GM23338 (cell line): Measurements from ENCODE around the gene SH2D3C. TPM values are rescaled to one million over a fixed set of nuclear protein-coding genes. Genes with fewer than 3 reads are reported as not detected.

Experiments
- ATAC-seq: fragments of 200-7000 bp; cut with Tn5 transposase; 3 replicates; pipeline ENCODE4 v1.9.1; 2020
- DNase-seq: peaks from one replicate; pipeline ENCODE4 v3.0.0-alpha.2; 2015; ENCODE audit warnings: low spot score
- H2AFZ ChIP-seq: fragments of 200-600 bp; sonication (generic); 2 replicates; pipeline ENCODE4 v1.8.0; 2016; ENCODE audit warnings: antibody characterized with exemption, mild to moderate bottlenecking, moderate library complexity
- H3F3A ChIP-seq: fragments of 200-600 bp; sonication (generic); replicated peaks from 2 replicates; pipeline ENCODE4 v1.8.0; 2017; ENCODE audit warnings: antibody characterized with exemption, mixed run types, low read depth
- H3K27ac ChIP-seq: fragments of 200-600 bp; sonication (generic); 2 replicates; pipeline ENCODE4 v1.6.1; 2016; ENCODE audit warnings: low read depth
- H3K27me3 ChIP-seq: fragments of 200-600 bp; sonication (generic); 2 replicates; pipeline ENCODE4 v1.8.0; 2016; ENCODE audit warnings: mild to moderate bottlenecking, mixed run types, moderate library complexity; ENCODE audit not compliant: insufficient read depth
- H3K36me3 ChIP-seq: fragments of 200-600 bp; sonication (generic); 2 replicates; pipeline ENCODE4 v1.8.0; 2016; ENCODE audit warnings: mild to moderate bottlenecking; ENCODE audit not compliant: insufficient read depth
- H3K4me1 ChIP-seq: fragments of 200-600 bp; sonication (generic); 2 replicates; pipeline ENCODE4 v1.8.0; 2016; ENCODE audit warnings: mild to moderate bottlenecking, moderate library complexity; ENCODE audit not compliant: insufficient read depth
- H3K4me2 ChIP-seq: fragments of 200-600 bp; sonication (generic); 2 replicates; pipeline ENCODE4 v1.7.1; 2017; ENCODE audit warnings: mixed run types
- H3K4me3 ChIP-seq: fragments of 200-600 bp; sonication (generic); 2 replicates; pipeline ENCODE4 v1.6.1; 2016; ENCODE audit warnings: mixed run types
- H3K79me2 ChIP-seq: fragments of 200-600 bp; sonication (generic); replicated peaks from 2 replicates; pipeline ENCODE4 v1.8.0; 2017; ENCODE audit warnings: mild to moderate bottlenecking; ENCODE audit not compliant: insufficient read depth
- H3K9me2 ChIP-seq: fragments of 200-600 bp; sonication (generic); 2 replicates; pipeline ENCODE4 v1.8.0; 2017; ENCODE audit not compliant: insufficient read depth
- H4K20me1 ChIP-seq: fragments of 200-600 bp; sonication (generic); replicated peaks from 2 replicates; pipeline ENCODE4 v1.8.0; 2017; ENCODE audit warnings: mild to moderate bottlenecking; ENCODE audit not compliant: insufficient read depth
- H3K27ac Mint-ChIP-seq: 2 replicates; pipeline ENCODE4 v1.8.0; 2020; ENCODE audit warnings: inconsistent platforms, mild to moderate bottlenecking, moderate library complexity, mixed read lengths
- H3K27me3 Mint-ChIP-seq: 3 replicates; pipeline ENCODE4 v1.8.0; 2022; ENCODE audit warnings: low read depth, mild to moderate bottlenecking, moderate library complexity, mixed read lengths, inconsistent platforms; ENCODE audit not compliant: insufficient read depth, poor library complexity
- H3K36me3 Mint-ChIP-seq: 3 replicates; pipeline ENCODE4 v1.8.0; 2021; ENCODE audit warnings: low read depth, mild to moderate bottlenecking, inconsistent platforms, moderate library complexity, mixed read lengths
- H3K4me1 Mint-ChIP-seq: 3 replicates; pipeline ENCODE4 v1.8.0; 2020; ENCODE audit warnings: mild to moderate bottlenecking, inconsistent platforms, mixed read lengths
- H3K4me3 Mint-ChIP-seq: 3 replicates; pipeline ENCODE4 v1.8.0; 2021; ENCODE audit warnings: moderate library complexity, mild to moderate bottlenecking, inconsistent platforms, mixed read lengths
- H3K9me3 Mint-ChIP-seq: 3 replicates; pipeline ENCODE4 v1.8.0; 2020; ENCODE audit warnings: moderate library complexity, mild to moderate bottlenecking, inconsistent platforms, mixed read lengths
- CREB1 ChIP-seq: fragments of 250-450 bp; sonication (Bioruptor Pico); IDR thresholded peaks from 2 replicates; pipeline ENCODE4 v1.5.0; 2020; ENCODE audit warnings: low read depth, mild to moderate bottlenecking, moderate library complexity
- EZH2 ChIP-seq: fragments of 200-600 bp; sonication (generic); IDR thresholded peaks from one replicate; pipeline ENCODE4 v1.8.0; 2017; ENCODE audit warnings: antibody characterized with exemption, mild to moderate bottlenecking, low read depth; ENCODE audit not compliant: unreplicated experiment
- EZH2phosphoT487 ChIP-seq: fragments of 200-600 bp; sonication (generic); IDR thresholded peaks from one replicate; pipeline ENCODE4 v1.8.1; 2018; ENCODE audit warnings: antibody characterized with exemption; ENCODE audit not compliant: unreplicated experiment
- JUNB ChIP-seq: IDR thresholded peaks from one replicate; pipeline ENCODE4 v1.6.1; 2016; ENCODE audit warnings: antibody characterized with exemption; ENCODE audit not compliant: unreplicated experiment
- NANOG ChIP-seq: IDR thresholded peaks from 2 replicates; pipeline ENCODE4 v1.6.1; 2016; ENCODE audit warnings: antibody characterized with exemption, borderline replicate concordance
- POLR2AphosphoS5 ChIP-seq: IDR thresholded peaks from 2 replicates; pipeline ENCODE4 v1.6.1; 2016; ENCODE audit warnings: antibody characterized with exemption, low read depth
- REST ChIP-seq: IDR thresholded peaks from one replicate; pipeline ENCODE4 v1.6.1; 2018; ENCODE audit warnings: antibody characterized with exemption; ENCODE audit not compliant: unreplicated experiment
- STAT1 ChIP-seq: IDR thresholded peaks from one replicate; pipeline ENCODE4 v1.6.1; 2016; ENCODE audit warnings: antibody characterized with exemption; ENCODE audit not compliant: unreplicated experiment
- ZNF114 ChIP-seq: fragments of 250-450 bp; sonication (Bioruptor Pico); IDR thresholded peaks from 2 replicates; pipeline ENCODE4 v1.5.0; 2020; ENCODE audit warnings: mild to moderate bottlenecking, moderate library complexity
- ZNF331 ChIP-seq: fragments of 250-450 bp; sonication (Bioruptor Pico); IDR thresholded peaks from 2 replicates; pipeline ENCODE4 v1.5.0; 2020; ENCODE audit warnings: low read depth, mild to moderate bottlenecking, moderate library complexity
- ZNF462 ChIP-seq: fragments of 250-450 bp; sonication (Bioruptor Pico); IDR thresholded peaks from 2 replicates; pipeline ENCODE4 v1.5.0; 2020; ENCODE audit warnings: mild to moderate bottlenecking, moderate library complexity
- polyA plus RNA-seq: library from polyadenylated mRNA; unstranded; fragments of >200 nt; fragmentation: Nextera tagmentation; extraction: Ambion mirVana; gene quantifications from 2 replicates; pipeline ENCODE4 v1.2.1, GENCODE V29; 2016
- total RNA-seq: library from RNA; depleted of rRNA; stranded (reverse); fragments of >200 nt; shearing (Covaris generic); gene quantifications from 2 replicates; pipeline ENCODE4 v1.2.3, GENCODE V29; 2014
- TF ChIP-seq, protein P1 (sequence below): IDR thresholded peaks from 2 replicates; pipeline ENCODE4 v1.6.1; 2016; ENCODE audit warnings: antibody characterized with exemption
- TF ChIP-seq, protein P2 (sequence below), 2 experiments: fragments of 200-600 bp in 1 of 2; sonication (generic) in 1 of 2; conservative IDR thresholded peaks; 2 replicates each; pipeline versions ENCODE4 v1.5.1 to v1.6.1; 2016 to 2017; ENCODE audit warnings: antibody characterized with exemption in 2 of 2, low read depth in 2 of 2, mild to moderate bottlenecking in 2 of 2, moderate library complexity in 1 of 2

Gene SH2D3C
- total and polyA plus RNA-seq, 2 experiments from 2014 or later: 4.2 to 4.5 TPM

GRCh38 chr9:127822108-127822507 is 43.6 kb upstream of the SH2D3C start:
- no peak for DNase-seq
- peaks cover 18% of the 10 kb centered on the region for H3K4me1 Mint-ChIP-seq
- H3K27me3 Mint-ChIP-seq: peaks cover 22% of the 10 kb centered on the region
- no peaks in the 10 kb centered on the region; the same call in 1 of the 2 replicates for H3K4me1 ChIP-seq
- H2AFZ ChIP-seq: no peak overlapping the region
- H3K27ac ChIP-seq: no peak overlapping the region
- ATAC-seq: no peak
- H3K9me2 ChIP-seq: no peaks in the 10 kb centered on the region
- no peak overlapping the region for H3K4me2 ChIP-seq
- no peak overlapping the region for H3K27ac Mint-ChIP-seq
- peaks cover 10% of the 10 kb centered on the region; the same call in 2 of the 3 replicates for H3K36me3 Mint-ChIP-seq
- no peak overlapping the region for H3K4me3 ChIP-seq
- TF ChIP-seq ZNF331 (CRISPR knock-in tag) (no peak), ZNF462 (no peak), ZNF114 (CRISPR knock-in tag) (no peak), STAT1 (no peak), EZH2 (no peak), JUNB (no peak), NANOG (no peak), CREB1 (no peak), POLR2AphosphoS5 (no peak), EZH2phosphoT487 (no peak), REST (no peak)
- TF ChIP-seq, protein P1, sequence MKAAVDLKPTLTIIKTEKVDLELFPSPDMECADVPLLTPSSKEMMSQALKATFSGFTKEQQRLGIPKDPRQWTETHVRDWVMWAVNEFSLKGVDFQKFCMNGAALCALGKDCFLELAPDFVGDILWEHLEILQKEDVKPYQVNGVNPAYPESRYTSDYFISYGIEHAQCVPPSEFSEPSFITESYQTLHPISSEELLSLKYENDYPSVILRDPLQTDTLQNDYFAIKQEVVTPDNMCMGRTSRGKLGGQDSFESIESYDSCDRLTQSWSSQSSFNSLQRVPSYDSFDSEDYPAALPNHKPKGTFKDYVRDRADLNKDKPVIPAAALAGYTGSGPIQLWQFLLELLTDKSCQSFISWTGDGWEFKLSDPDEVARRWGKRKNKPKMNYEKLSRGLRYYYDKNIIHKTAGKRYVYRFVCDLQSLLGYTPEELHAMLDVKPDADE: no peak
- TF ChIP-seq, protein P2, sequence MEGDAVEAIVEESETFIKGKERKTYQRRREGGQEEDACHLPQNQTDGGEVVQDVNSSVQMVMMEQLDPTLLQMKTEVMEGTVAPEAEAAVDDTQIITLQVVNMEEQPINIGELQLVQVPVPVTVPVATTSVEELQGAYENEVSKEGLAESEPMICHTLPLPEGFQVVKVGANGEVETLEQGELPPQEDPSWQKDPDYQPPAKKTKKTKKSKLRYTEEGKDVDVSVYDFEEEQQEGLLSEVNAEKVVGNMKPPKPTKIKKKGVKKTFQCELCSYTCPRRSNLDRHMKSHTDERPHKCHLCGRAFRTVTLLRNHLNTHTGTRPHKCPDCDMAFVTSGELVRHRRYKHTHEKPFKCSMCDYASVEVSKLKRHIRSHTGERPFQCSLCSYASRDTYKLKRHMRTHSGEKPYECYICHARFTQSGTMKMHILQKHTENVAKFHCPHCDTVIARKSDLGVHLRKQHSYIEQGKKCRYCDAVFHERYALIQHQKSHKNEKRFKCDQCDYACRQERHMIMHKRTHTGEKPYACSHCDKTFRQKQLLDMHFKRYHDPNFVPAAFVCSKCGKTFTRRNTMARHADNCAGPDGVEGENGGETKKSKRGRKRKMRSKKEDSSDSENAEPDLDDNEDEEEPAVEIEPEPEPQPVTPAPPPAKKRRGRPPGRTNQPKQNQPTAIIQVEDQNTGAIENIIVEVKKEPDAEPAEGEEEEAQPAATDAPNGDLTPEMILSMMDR (conservative IDR thresholded peaks at IDR 0.05; ENCODE audit: low read depth in 2 of 2): no peak
- no peaks in the 10 kb centered on the region; the same call in 1 of the 2 replicates for H4K20me1 ChIP-seq
- H3K36me3 ChIP-seq: no peaks in the 10 kb centered on the region
- no peaks in the 10 kb centered on the region for H3K9me3 Mint-ChIP-seq
- H3F3A ChIP-seq: 0 out of 2 replicates have a peak, but pooled peaks cover 6% of the 10 kb centered on the region
- H3K79me2 ChIP-seq: no peaks in the 10 kb centered on the region
- peaks cover 9% of the 10 kb centered on the region; the same call in 1 of the 2 replicates for H3K27me3 ChIP-seq
- H3K4me3 Mint-ChIP-seq: no peak overlapping the region
